DMS114 treated with DMSO at 0.1 percent for 48 hours (cell line): ENCODE data around the gene UTS2R.
"Not testable (repeated sequence)": the region's sequence is repeated elsewhere in the genome, so short reads cannot be mapped to it uniquely, and the experiment has no call there.

Experiments used
- DNase-seq: peaks from one replicate; lab custom pipeline; 2025; ENCODE audit not compliant: unreplicated experiment; lab: John Stamatoyannopoulos, UW

Gene UTS2R

GRCh38 chr17:82406131-82406671 is 34.6 kb downstream of the UTS2R start:
- no peak for DNase-seq

- no peak for DNase-seq
Measured at GRCh38 chr17:82407255-82407654, 35.7 kb downstream of the UTS2R start.

- DNase-seq = no peak
Measured at GRCh38 chr17:82408288-82408937, 36.8 kb downstream of the UTS2R start.

DNA sequence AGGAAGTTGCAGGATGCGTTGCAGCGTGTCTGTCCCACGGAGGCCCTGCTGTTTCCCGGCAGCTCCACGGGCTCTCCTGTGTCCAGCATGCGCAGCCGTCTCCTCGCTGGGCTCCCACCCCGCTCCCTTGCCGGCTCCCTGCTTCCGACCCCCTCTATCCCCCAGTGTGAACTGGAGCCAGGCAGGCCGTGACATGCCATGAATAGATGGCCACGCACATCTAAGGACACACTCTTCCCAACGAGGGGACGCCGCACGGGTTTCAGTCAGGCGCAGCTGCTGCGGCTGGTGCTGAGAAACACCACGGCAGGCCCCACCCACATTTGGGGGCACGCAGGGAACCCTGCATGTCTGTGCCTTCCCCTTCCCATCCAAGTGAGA is 37.4 kb downstream of the UTS2R start:
- no peak for DNase-seq

DNA sequence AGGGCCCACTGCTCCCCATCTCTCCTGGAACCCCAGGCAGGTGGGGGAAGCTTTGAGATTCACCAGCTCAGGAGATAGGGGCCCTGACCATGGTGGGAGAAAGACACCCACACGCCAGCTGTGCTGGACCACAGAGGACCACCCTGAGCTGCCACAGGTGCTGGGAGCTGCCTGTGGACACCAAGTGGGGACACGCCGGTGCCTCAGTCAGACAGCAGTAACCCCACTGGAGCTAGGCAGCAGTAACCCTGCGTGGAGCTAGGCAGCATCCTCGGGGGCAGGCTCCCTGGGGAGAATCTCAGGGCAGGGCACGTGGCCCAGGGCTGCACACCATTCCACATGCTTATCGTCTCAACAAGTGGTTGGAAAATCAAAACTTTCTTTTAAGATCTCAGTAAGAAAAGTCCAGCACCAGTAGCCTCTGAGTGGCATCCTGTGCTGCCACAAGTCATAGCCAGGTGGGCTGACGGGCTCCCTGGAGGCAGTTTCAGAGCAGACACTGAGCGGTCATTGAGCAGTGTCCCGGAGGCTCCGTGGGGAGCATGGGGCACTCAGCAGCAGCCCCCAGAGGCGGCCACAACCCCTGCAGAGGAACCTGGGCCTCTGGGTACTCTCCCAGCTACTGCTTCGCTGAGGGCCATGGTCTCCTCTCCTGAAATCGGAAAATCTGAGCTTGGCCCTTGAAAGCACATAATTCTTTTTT is 38.6 kb downstream of the UTS2R start:
- DNase-seq = no peak

DNA sequence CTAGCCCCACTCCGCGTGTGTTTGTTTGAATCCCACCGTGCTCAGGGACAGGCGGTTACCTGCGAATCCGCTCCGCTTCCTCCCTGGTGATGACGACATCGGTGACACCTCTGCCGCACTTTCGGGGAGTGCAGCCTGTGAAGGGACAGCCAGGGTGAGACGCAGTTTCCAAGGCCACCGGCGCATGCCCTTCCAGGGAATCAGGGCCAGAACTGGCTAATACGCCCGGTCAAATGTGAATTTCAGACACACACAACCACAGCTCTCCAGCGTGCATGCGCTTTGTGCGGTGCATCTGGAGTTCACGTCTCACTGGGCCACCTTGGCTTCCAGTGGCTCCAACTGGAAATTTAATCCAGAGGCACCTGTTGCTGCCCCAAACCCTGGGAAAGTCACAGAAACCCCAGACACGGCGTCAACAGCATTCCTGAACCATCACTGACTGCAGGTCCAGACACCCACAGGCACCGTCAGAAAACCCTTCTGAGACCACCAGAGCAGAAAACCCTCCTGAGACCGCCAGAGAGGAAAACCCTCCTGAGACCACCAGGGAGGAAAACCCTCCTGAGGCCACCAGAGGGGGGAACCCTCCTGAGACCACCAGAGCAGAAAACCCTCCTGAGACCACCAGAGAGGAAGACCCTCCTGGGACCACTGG is 40.0 kb downstream of the UTS2R start:
- no peak for DNase-seq

- DNase-seq = not testable (repeated sequence)
Measured at GRCh38 chr17:82412081-82412480, 40.5 kb downstream of the UTS2R start.

GRCh38 chr17:82412535-82413520 is 41.3 kb downstream of the UTS2R start:
- no peak for DNase-seq

DNA sequence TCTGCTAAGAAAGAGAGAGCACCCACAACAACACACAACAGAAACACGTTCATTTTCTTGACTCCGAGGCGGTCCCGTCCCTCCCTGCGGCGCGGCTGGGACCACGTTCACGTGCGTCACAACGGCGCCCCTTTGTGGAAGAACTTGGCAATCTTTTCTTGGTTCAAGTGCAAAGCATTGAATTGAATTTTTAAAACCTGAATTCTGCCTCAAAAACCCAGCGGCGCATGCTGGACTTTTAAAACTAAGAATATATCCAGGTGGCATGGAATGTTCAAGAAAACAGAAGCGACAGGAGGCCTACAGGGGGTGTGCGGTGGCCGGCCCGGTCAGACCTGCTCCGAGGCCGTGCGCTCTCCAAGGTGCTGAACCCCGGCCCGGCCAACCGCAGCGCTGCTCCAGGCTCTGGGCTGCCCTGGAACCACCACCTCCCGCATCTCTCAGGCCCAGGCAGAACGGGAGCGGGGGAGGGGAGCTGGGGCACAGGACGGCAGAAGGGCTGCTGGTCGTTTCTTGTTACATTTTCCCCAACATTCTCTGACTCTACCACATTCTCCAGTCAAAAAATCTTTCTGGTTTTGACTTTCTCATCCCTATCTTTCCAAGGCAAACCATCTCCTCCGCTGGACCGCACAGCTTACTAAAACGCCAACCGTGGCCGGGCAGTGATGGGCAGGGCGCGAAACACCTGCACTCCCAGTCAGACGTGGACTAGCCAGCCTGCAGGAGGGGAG is 43.1 kb downstream of the UTS2R start:
- peak; percentile 31 for DNase-seq

DNA sequence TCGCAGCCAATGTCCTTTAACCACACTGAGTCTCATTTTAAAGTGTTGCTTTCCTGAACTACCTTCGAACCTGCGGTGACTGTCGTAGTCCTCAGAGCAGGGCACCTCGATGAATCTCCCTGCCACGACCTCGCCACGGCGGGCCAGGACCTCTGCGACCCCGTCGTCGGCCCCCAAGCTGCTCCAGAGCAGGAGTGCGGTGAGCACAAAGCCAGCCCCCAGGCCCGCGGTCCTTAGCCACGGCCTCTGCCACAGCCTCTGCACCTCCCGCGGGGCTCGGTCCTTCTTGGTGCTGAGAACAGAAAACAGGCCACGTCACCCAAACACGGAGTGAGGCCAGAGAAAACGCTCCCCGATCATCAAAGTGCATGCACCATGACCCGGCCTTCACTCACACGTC is 43.8 kb downstream of the UTS2R start:
- no peak for DNase-seq

GRCh38 chr17:82415786-82416185 is 44.2 kb downstream of the UTS2R start:
- no peak for DNase-seq

DNA sequence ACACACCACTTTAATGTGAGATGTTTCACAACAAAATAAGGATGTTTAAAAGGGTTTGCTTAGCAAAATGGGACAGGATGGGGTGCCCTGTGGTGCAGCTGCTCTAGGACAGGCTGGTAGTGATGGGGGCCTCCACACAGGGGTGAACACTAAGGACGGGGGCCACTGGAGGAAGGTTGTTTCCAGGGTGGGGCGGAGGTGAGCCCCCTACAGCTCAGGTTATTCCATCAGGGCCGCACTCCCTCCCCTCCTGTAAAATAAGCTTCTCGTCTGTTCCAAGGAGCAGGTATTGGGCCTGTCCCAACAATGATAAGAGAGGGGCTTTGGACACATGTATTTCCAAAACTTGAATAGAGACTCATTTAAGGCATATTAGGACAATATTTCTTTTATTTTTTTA is 44.7 kb downstream of the UTS2R start:
- no peak for DNase-seq

DNA sequence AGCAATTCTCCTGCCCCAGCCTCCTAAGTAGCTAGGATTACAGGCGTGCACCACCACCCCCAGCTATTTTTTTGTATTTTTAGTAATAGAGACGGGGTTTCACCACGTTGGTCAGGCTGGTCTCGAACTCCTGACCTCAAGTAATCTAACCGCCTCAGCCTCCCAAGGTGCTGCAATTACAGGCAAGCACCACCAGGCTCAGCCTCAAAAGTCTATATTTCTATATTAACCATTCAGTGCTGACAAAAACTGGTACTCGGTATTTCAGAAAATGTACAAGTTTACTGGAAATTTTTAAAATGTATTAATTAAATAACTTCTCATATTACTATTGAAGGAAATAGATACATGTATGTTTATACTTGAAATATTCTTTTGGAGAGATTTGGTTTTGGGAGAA is 45.2 kb downstream of the UTS2R start:
- DNase-seq = no peak

DNA sequence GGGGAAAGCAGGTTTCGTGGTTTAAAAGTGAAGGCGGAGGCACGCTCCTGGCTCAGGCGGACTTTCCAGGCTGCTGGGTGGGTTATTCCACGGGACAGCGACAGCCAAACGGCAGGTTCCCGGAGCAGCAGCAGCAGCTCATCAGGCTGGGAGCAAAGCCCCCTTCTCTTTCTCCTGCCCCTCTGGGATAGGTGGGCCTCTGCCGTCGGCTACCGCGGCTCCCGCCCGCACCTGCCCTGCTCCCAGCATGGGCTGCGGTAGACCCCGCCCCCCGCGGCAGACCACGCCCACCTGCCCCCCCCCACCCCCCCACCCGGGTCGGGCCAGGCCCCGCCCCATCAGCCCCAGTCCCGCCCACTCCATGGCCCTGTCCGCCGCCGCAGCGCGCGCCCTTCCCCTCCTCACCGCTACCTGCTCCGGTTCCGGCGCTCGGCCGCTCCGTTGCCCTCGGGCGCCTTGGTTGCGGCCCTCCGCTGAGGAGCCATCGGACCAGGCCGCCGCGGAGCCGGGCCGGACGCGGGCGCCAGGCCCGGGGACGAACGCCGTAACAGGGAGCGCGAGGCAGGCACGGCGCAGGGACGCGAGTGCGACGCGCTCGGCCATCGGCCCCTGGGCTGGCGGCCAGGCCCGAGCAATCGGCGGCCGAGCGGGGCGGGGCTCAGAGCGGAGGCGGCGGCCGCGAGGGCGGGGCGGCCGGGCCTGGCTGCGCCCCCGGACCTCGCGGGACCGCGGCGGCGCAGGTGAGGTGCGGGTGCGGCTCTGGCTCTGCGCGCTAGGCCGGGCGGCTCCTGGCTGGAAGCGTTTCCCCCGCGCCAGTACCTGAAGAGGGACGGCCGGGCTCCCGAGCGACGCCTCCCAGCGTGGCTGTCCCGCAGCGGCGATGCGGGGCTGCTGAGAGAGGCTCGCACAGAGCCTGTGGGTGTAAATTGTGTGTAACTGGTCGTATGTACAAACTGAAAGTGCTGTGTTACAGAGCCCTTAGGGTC is 46.7 kb downstream of the UTS2R start, which contains the start of the genes HEXD and OGFOD3:
TSS of gene HEXD (plus strand) at position 347 of the 986 bp plus-strand sequence. CDS start 1,453 bp downstream, outside the sequence.
TSS of gene OGFOD3 (minus strand) at position 586 of the 986 bp plus-strand sequence. CDS start at position 485, 101 bp downstream.
- DNase-seq = peak; percentile 55

DNA sequence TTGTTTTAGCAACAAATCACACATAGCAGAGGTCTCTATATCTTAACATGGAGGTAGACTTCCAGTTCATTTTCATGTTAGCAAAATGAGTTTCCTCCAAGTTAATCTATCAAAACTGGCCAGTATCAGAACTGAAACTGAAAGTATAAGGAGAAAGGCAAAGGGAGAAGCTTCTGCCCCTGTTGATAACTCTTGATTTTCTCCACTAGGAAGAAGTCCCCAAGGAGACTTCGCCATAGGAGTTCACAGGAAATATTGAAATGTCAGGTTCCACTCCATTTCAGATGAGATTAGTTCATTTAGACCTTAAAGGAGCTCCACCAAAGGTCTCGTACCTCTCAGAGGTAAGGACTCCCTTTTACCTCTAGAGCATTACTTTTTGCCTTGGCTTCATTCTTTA is 48.0 kb downstream of the UTS2R start:
- no peak for DNase-seq

GRCh38 chr17:82424001-82424862 is 52.7 kb downstream of the UTS2R start:
- DNase-seq = no peak

- DNase-seq = no peak
Measured at GRCh38 chr17:82424863-82425159, 53.2 kb downstream of the UTS2R start.
